ENCODE measurements around the gene CLGN. TPM values are rescaled to one million over a fixed set of nuclear protein-coding genes. Genes with fewer than 3 reads are reported as not detected.

Gene CLGN
- total and polyA plus RNA-seq, 2 of the 4 experiments (the other 2 are of a cell fraction) = 0.36 to 0.75 TPM

DNA sequence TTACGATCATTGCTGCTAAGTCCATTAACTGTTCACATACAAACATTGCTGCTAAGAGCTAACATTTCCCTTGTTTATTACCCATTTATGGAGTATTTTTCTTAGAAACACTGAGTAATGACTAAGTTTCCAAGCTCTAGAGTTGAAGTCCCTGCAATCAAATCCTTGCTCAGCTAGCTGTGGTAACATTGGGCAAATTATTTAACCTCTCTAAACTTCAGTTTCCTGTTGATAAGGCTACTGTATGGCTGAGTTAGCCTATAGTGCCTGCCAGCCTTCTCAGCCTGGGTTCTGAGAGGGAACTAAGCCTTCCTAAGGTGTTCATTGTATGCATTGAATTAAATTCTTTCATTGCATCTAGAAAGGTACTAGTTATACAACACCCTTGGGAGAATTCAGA lies 69.2 kb downstream of the CLGN start:
- Histone ChIP-seq H3K4me1 (ENCODE audit: control insufficient read depth, insufficient read depth, low read length) (no peaks in the 10 kb centered on the region; the same call in 1 of the 2 replicates), H3K14ac (replicated peaks; ENCODE audit: low read depth, low read length) (no peak overlapping the region), H3K4ac (ENCODE audit: low read depth, low read length) (no peak overlapping the region), H3K9ac (ENCODE audit: low read depth, low read length) (no peak overlapping the region), H3K27ac (ENCODE audit: insufficient read depth, low read length) (no peak overlapping the region), H2AK5ac (ENCODE audit: low read depth, low read length) (no peak overlapping the region), H3K9me3 (ENCODE audit: control insufficient read depth, insufficient read depth, low read length) (no peaks in the 10 kb centered on the region), H3K27me3 (ENCODE audit: control insufficient read depth, insufficient read depth, low read length) (peaks cover 15% of the 10 kb centered on the region), H4K20me1 (ENCODE audit: insufficient read depth, low read length) (no peaks in the 10 kb centered on the region), H3K4me2 (ENCODE audit: low read depth, low read length) (no peak overlapping the region), H3K18ac (ENCODE audit: low read depth, low read length) (no peak overlapping the region), H2BK120ac (ENCODE audit: low read depth, low read length) (no peak overlapping the region), H4K91ac (ENCODE audit: insufficient read depth, low read depth, low read length) (no peak overlapping the region), H2AFZ (replicated peaks; ENCODE audit: low read length, poor library complexity) (no peak overlapping the region), H3K9me1 (ENCODE audit: insufficient read depth, low read length) (peaks cover 2% of the 10 kb centered on the region; the same call in 1 of the 2 replicates), H3K4me3 (ENCODE audit: insufficient read depth, low read depth, low read length) (no peak overlapping the region), H2BK5ac (ENCODE audit: low read depth, low read length, poor library complexity, severe bottlenecking) (no peak overlapping the region), H4K8ac (ENCODE audit: low read depth in 2 of 2, low read length in 2 of 2) (no peak overlapping the region), H2BK20ac (ENCODE audit: low read depth, low read length) (no peak overlapping the region), H3K23ac (ENCODE audit: low read depth, low read length) (no peak overlapping the region), H3K56ac (ENCODE audit: extremely low read depth, insufficient read depth, low read length) (no peak overlapping the region), H3K36me3 (ENCODE audit: control insufficient read depth, insufficient read depth, low read length) (no peaks in the 10 kb centered on the region), H2AK9ac (replicated peaks; ENCODE audit: low read depth, low read length, poor library complexity) (no peak overlapping the region), H4K5ac (ENCODE audit: low read depth, low read length) (no peak overlapping the region), H2BK15ac (ENCODE audit: low read depth, low read length) (no peak overlapping the region), H3K79me1 (ENCODE audit: low read depth in 1 of 2, low read length in 2 of 2) (no peaks in the 10 kb centered on the region)
- TF ChIP-seq RCOR1 (IDR thresholded peaks at IDR 0.05; ENCODE audit: insufficient replicate concordance, low read length) (no peak), NFE2L2 (IDR thresholded peaks at IDR 0.05; ENCODE audit: low read depth, low read length) (no peak), MXI1 (IDR thresholded peaks at IDR 0.05; ENCODE audit: borderline replicate concordance, low read depth, low read length) (no peak), SMC3 (IDR thresholded peaks at IDR 0.05; ENCODE audit: low read depth, low read length) (no peak), FOS (IDR thresholded peaks at IDR 0.05; ENCODE audit: low read depth, low read length) (no peak), MAFK (IDR thresholded peaks at IDR 0.05; ENCODE audit: low read depth, low read length) (no peak), CHD1 (IDR thresholded peaks at IDR 0.05; ENCODE audit: low read depth, low read length) (no peak), RFX5 (IDR thresholded peaks at IDR 0.05; ENCODE audit: low read depth, low read length) (no peak)
- TF ChIP-seq, protein P1, sequence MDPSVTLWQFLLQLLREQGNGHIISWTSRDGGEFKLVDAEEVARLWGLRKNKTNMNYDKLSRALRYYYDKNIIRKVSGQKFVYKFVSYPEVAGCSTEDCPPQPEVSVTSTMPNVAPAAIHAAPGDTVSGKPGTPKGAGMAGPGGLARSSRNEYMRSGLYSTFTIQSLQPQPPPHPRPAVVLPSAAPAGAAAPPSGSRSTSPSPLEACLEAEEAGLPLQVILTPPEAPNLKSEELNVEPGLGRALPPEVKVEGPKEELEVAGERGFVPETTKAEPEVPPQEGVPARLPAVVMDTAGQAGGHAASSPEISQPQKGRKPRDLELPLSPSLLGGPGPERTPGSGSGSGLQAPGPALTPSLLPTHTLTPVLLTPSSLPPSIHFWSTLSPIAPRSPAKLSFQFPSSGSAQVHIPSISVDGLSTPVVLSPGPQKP (IDR thresholded peaks at IDR 0.05; ENCODE audit: borderline replicate concordance, low read depth, low read length) = no peak
- TF ChIP-seq, protein P2, sequence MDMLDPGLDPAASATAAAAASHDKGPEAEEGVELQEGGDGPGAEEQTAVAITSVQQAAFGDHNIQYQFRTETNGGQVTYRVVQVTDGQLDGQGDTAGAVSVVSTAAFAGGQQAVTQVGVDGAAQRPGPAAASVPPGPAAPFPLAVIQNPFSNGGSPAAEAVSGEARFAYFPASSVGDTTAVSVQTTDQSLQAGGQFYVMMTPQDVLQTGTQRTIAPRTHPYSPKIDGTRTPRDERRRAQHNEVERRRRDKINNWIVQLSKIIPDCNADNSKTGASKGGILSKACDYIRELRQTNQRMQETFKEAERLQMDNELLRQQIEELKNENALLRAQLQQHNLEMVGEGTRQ (IDR thresholded peaks at IDR 0.05; ENCODE audit: low read depth, low read length) = no peak
- ChIA-PET CTCF (no interaction called here), POLR2A (ENCODE audit: unreplicated experiment) (no interaction called here)
- intact Hi-C loops (cut with micrococcal nuclease) (loop anchor here (2.0 kb wide), 1 partner anchor 623 kb away; no protein-coding TSS in a partner anchor), in situ Hi-C loops (cut with MboI; ENCODE audit: low sequenced_read_pairs) (loop anchor here (10.0 to 25.0 kb wide), 3 partner anchors 343 to 779 kb away; partner anchors contain the start of gene RNF150), dilution Hi-C loops (cut with HindIII; ENCODE audit: low sequenced_read_pairs, unreplicated experiment) (no loop called here)
- WGBS, 2 experiments (ENCODE audit: extremely low coverage in 2 of 2, insufficient read length in 1 of 2) = no CpG with 5 or more reads among the region's 1 CpG
- DNase-seq = no peak
- no TSS peak for BruUV-seq (replicated peaks)
- ATAC-seq (ENCODE audit: low read depth) = no peak

Measured in IMR-90 (cell line).